T follicular helper cell (primary cell): ENCODE measurements around the gene KCNMB2.

Source experiments
- DNase-seq: peaks from one replicate; pipeline ENCODE4 v3.0.0-alpha.2; 2020; ENCODE audit warnings: low read depth

KCNMB2 gene

DNA sequence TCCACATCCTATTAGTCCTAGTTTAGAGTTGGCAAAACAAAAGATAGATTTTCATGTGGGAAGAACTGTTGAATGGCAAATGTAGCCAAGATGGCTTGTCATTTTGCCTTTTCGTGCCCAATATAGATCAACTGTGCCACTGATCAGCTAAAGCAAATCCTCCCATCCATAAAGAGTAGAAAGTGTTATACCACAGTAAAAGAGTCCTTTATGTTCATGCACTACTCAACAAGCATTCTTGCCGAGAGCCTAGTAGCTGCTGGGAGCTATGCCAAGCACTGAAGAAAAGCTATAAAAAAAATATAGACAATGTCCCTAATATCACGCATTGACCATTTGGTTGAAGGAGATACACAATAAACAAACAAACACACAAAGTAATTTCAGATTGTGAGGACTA is 225.2 kb downstream of the KCNMB2 start:
- no peak for DNase-seq

- no peak for DNase-seq
Measured at GRCh38 chr3:178762385-178762784, 226.1 kb downstream of the KCNMB2 start.

DNA sequence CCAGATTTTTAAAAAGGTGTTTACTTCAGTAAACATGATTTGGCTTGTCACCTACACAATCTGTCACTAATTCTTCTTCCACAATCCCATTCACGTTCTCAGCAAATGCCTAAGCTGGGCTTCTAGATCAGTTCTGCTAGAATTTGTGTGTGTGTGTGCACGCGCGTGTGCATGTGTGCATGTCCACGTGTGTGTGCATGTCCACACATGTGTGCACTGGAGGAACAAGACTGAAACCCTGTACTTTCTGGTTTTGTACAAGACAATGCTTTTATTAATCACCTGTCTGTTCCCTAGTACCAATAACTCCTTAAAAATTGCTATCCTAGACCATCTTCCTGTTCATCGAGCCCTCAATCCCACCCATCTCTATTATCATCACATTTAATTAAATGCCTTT is 229.2 kb downstream of the KCNMB2 start:
- no peak for DNase-seq

- no peak for DNase-seq
Measured at GRCh38 chr3:178767581-178767980, 231.3 kb downstream of the KCNMB2 start.

DNA sequence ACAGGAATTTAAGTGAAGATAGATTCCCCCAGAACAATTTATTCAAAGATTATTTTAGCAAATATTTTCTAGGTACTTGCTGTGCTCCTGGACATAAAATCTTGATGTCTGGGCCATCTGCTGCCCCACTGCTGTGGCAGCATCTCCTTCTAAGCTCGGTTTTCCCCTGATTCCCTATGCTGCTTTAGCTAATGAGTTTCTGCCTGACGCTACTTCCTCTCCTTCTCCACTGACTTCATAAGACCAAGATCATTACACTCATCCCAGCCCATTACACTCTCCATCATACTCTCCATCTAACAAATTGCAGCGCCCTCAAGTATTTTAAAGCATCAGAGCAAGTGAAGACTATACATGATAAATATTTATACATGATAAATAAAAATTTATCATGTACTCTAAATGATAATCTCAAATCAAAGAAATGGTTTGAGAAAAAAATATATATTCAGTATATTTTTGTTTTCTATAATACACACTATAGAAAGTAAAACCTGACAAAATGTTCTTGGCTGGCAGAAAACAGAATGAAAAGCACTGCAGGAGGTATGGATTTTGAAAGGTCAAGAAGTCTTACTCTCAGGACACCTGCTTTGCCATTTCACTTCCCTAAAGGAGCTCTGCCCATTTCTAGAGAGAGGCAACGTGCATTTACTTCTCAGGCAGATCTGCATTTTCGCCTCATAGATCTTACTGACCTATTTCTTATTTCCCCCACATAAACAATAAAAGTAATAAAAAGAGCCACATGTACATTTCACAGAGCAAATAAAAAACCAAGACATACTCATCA is 232.0 kb downstream of the KCNMB2 start:
- DNase-seq = no peak

- no peak for DNase-seq
Measured at GRCh38 chr3:178771511-178771910, 235.3 kb downstream of the KCNMB2 start.

DNA sequence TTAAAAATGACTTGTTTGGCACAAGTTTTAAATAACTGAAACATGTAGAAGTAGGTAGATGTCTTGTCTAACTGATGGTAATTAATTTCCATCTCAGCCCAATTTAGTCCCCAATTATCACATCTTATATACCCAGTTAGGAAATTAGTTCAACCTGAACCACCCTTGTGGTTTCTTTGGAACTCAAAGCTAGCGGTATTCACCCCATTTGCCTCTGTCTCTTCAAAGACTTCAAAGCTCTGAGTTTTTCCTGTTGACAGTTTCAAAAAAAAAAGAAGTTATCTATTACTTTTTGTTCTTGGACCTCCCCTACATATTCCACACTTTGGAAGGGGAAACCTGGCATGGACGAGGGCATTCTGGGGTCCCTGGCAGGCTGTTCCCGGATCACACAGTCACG is 236.5 kb downstream of the KCNMB2 start:
- DNase-seq = no peak

DNA sequence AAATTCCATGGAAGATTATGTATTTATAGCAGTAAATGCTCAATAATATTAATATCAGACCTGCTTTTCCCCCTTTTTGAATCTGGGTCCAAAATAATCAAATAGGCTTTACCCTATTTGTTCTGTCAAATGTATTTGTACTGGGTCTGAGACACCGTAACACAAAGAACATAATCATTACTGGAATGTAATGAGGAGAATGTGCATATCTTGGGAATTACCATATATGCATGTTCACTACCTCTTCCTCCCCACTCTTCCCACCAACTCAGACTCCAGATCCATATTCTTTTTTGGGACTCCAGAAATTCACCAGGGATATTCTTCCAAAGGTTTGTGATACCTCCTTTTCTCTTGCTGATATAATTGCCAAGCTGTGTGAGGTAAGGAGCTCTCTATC is 237.1 kb downstream of the KCNMB2 start:
- DNase-seq = no peak

DNA sequence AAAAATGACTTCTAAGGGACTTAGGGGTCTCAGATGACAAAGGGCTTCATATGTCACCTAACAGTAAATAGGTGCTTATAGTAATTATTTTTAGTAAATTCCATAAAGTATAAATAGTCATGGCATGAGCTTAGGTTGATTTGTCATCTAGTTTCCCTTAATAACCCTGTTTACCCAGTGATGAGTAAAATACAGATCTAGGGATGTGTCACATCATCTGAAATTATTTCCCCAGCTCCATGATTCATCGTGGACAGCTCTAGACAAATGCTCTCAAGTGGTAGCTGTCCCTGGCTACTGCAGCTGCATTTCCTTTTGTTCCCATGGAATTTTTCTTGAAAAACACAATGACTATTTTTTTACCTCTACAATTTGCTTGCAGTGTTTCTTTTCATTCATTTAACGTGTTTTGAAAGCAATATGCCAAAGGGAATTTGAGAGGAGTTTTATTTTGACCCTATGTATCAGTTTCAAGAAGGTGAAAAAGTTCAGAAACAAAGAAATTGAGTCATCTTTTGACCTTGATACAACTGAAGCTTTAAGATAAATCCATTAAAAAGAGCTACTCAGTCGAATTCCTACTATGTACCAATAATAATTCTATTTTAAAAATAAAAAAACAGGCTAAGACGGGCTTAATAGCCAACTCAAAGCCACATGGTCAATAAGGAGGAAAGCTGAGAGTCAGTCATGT is 241.6 kb downstream of the KCNMB2 start:
- DNase-seq = no peak

GRCh38 chr3:178778589-178778988 is 242.4 kb downstream of the KCNMB2 start:
- DNase-seq = no peak

- no peak for DNase-seq
Measured at GRCh38 chr3:178785961-178786360, 249.7 kb downstream of the KCNMB2 start.

DNA sequence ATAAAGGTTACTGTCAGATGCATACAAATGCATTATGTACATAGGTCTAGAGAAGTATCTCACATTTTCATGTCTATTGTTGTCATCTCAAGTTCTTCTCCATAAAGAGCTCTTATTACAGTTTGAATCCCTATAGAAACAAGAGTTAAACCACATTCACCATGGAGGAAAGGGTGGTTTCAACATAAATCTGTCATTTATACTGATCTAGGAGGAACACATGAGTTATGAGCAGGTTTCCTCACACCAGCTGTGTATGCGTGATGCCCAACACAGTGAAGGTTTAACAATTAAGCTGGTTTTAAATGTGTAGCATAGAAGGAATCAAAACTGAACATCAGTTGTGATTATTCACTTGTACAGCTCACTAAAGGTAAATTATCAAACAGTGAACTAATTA is 251.7 kb downstream of the KCNMB2 start:
- DNase-seq = no peak

DNA sequence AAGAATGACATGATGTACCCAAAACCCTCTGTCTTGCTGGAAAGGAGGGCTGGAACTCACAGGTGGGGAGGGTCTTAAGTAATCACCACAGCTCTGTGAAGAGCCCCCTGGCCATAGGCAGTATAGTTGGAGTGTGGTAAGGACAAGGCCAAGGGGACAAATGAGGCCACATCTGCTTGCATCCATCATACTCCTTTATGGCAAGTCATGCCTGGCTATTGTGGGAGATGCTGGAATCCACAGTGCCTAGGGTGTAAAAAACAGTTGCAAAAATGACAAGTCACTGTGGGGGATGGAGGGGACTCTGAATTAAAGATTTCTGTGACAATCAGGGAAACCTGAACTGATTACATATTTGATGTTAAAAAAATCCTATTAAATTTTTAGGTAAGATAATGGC is 258.5 kb downstream of the KCNMB2 start:
- DNase-seq = no peak

- no peak for DNase-seq
Measured at GRCh38 chr3:178795349-178795748, 259.1 kb downstream of the KCNMB2 start.

GRCh38 chr3:178802259-178802658 is 266.0 kb downstream of the KCNMB2 start:
- no peak for DNase-seq

DNA sequence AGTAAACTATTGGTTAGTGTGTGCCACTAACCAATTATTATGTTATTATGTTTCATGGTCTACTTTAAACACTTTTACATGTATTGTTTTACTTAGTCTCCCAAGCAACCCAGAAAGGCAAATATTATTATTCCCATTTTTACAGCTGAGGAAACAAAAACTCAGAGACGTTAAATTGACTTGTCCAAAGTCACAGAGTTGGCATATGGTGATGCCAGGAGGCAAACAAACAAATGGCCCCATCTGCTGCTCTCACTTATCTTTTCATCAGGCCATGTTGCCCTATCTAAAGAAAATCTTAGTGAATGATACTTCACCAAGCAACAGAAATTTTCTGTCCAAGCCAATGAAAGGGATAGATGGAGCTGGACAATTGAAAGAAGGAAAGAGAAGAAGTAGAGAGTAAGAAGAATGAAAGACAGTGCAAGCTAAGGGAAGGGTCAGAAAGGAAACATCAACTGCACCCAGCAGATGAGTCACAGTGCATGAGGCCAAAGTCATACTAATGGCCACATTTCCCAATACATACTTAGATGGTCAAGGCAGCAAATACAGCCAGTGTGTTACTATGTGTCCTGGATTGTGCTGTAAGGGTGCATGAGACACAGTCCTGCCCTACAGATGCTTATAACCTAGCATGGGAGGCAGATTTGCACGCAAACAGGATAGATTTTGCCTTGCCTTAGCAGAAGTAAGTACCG is 266.9 kb downstream of the KCNMB2 start:
- no peak for DNase-seq

- no peak for DNase-seq
Measured at GRCh38 chr3:178804606-178805005, 268.4 kb downstream of the KCNMB2 start.

DNA sequence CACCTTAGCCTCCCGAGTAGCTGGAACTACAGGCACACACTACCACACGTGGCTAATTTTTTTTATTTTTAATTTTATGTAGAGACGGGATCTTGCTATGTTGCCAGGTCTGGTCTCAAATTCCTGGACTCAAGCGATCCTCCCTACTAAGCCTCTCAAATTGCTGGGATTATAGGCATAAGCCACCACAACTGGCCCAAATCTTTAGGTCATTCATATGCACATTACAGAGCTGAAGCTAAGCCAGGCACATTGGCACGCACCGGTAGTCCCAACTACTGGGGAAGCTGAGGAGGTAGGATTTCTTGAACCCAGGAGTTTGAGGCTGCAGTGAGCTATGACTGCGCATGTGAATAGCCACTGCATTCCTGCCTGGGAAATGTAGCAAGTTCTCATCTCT is 269.5 kb downstream of the KCNMB2 start:
- no peak for DNase-seq

- no peak for DNase-seq
Measured at GRCh38 chr3:178806651-178807050, 270.4 kb downstream of the KCNMB2 start.

- DNase-seq = no peak
Measured at GRCh38 chr3:178807694-178808093, 271.5 kb downstream of the KCNMB2 start.

- DNase-seq = no peak
Measured at GRCh38 chr3:178808748-178809147, 272.5 kb downstream of the KCNMB2 start.

GRCh38 chr3:178810181-178810580 is 273.9 kb downstream of the KCNMB2 start:
- no peak for DNase-seq

DNA sequence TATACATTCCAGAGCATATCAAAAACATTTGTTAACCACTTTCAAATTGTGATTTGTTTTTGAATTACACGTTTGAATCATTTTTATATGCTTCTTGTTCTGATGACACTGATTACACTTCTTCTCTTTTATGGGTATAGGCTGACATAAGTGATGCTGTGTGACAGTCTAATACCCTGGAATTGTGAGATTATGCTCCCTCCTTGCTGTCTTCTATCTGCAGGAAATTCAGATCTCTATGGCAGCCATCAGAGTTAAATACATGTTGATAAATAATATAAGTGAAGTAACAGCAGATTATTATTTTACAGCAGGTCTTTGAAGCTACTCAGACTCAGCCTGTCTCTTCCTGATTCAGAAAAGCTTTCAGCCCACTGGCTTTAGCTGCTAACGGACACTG is 286.5 kb downstream of the KCNMB2 start:
- no peak for DNase-seq
